H9 (cell line): ENCODE data around the gene DEFB125. TPM values are rescaled to one million over a fixed set of nuclear protein-coding genes. Genes with fewer than 3 reads are reported as not detected.

Experiments
- DNase-seq: peaks from one replicate; pipeline ENCODE4 v3.0.0-alpha.2; 2017
- H2AFZ ChIP-seq: one replicate; pipeline ENCODE4 v1.6.1; 2013; ENCODE audit warnings: mild to moderate bottlenecking, low read length, control low read depth, moderate library complexity
- H2AK5ac ChIP-seq: 2 replicates; pipeline ENCODE4 v1.6.1; 2013; ENCODE audit warnings: low read length, control low read depth, mixed read lengths; ENCODE audit not compliant: insufficient read length
- H2BK120ac ChIP-seq: one replicate; pipeline ENCODE4 v1.6.1; 2013; ENCODE audit warnings: low read depth, mild to moderate bottlenecking, low read length, control low read depth, inconsistent platforms; ENCODE audit not compliant: poor library complexity, severe bottlenecking
- H2BK12ac ChIP-seq: 2 replicates; pipeline ENCODE4 v1.6.1; 2013; ENCODE audit warnings: low read length, control low read depth, mixed read lengths, low read depth; ENCODE audit not compliant: insufficient read length
- H2BK15ac ChIP-seq: 2 replicates; pipeline ENCODE4 v1.6.1; 2013; ENCODE audit warnings: low read depth, low read length, control low read depth
- H2BK20ac ChIP-seq: one replicate; pipeline ENCODE4 v1.6.1; 2013; ENCODE audit warnings: low read depth, mild to moderate bottlenecking, low read length, control low read depth, inconsistent platforms; ENCODE audit not compliant: poor library complexity, severe bottlenecking
- H2BK5ac ChIP-seq: 2 replicates; pipeline ENCODE4 v1.6.1; 2013; ENCODE audit warnings: low read length, control low read depth, mixed read lengths; ENCODE audit not compliant: insufficient read length
- H3K14ac ChIP-seq: 2 replicates; pipeline ENCODE4 v1.6.1; 2013; ENCODE audit warnings: low read length, control low read depth; ENCODE audit not compliant: insufficient read depth
- H3K18ac ChIP-seq: 2 replicates; pipeline ENCODE4 v1.6.1; 2013; ENCODE audit warnings: low read depth, mild to moderate bottlenecking, mixed read lengths, low read length, control low read depth; ENCODE audit not compliant: insufficient read length
- H3K23ac ChIP-seq: 2 replicates; pipeline ENCODE4 v1.6.1; 2013; ENCODE audit warnings: low read length, control low read depth, mixed read lengths, low read depth; ENCODE audit not compliant: insufficient read length
- H3K23me2 ChIP-seq: 2 replicates; pipeline ENCODE4 v1.6.1; 2013; ENCODE audit warnings: low read depth, mild to moderate bottlenecking, mixed read lengths, low read length, control low read depth; ENCODE audit not compliant: insufficient read length, poor library complexity, severe bottlenecking
- H3K27ac ChIP-seq: 2 replicates; pipeline ENCODE4 v1.5.1; 2013; ENCODE audit warnings: low read length, control low read depth, mixed read lengths, low read depth; ENCODE audit not compliant: insufficient read length
- H3K27me3 ChIP-seq: 2 replicates; pipeline ENCODE4 v1.6.1; 2013; ENCODE audit warnings: low read length, control low read depth, inconsistent platforms; ENCODE audit not compliant: insufficient read depth
- H3K4ac ChIP-seq: 2 replicates; pipeline ENCODE4 v1.6.1; 2013; ENCODE audit warnings: low read depth, mild to moderate bottlenecking, control low read depth, inconsistent platforms, low read length, moderate library complexity
- H3K4me1 ChIP-seq: 2 replicates; pipeline ENCODE4 v1.6.1; 2013; ENCODE audit warnings: low read length, control low read depth, inconsistent platforms; ENCODE audit not compliant: insufficient read depth
- H3K4me2 ChIP-seq: 2 replicates; pipeline ENCODE4 v1.6.1; 2013; ENCODE audit warnings: low read length, control low read depth, mixed read lengths; ENCODE audit not compliant: insufficient read length, insufficient read depth
- H3K56ac ChIP-seq: 2 replicates; pipeline ENCODE4 v1.6.1; 2013; ENCODE audit warnings: low read depth, mild to moderate bottlenecking, mixed read lengths, low read length, control low read depth; ENCODE audit not compliant: insufficient read length
- H3K79me1 ChIP-seq: 2 replicates; pipeline ENCODE4 v1.6.1; 2013; ENCODE audit warnings: low read depth, mild to moderate bottlenecking, moderate library complexity, low read length, control low read depth, inconsistent platforms; ENCODE audit not compliant: insufficient read depth, poor library complexity, severe bottlenecking
- H3K79me2 ChIP-seq: 2 replicates; pipeline ENCODE4 v1.6.1; 2013; ENCODE audit warnings: low read length, control low read depth, inconsistent platforms; ENCODE audit not compliant: insufficient read depth
- H3K9ac ChIP-seq: 2 replicates; pipeline ENCODE4 v1.6.1; 2013; ENCODE audit warnings: low read length, control low read depth, mixed read lengths; ENCODE audit not compliant: insufficient read length; ENCODE audit errors: extremely low read depth
- H3K9me3 ChIP-seq: one replicate; pipeline ENCODE4 v1.6.1; 2013; ENCODE audit warnings: low read depth, low read length, inconsistent platforms; ENCODE audit not compliant: control insufficient read depth
- H3T11ph ChIP-seq: one replicate; pipeline ENCODE4 v1.6.1; 2013; ENCODE audit warnings: mild to moderate bottlenecking, low read length, control low read depth, inconsistent platforms
- H4K20me1 ChIP-seq: one replicate; pipeline ENCODE4 v1.6.1; 2013; ENCODE audit not compliant: control insufficient read depth, insufficient read length, insufficient read depth
- H4K5ac ChIP-seq: 2 replicates; pipeline ENCODE4 v1.6.1; 2013; ENCODE audit warnings: low read depth, mild to moderate bottlenecking, mixed read lengths, low read length, control low read depth; ENCODE audit not compliant: insufficient read length
- H4K8ac ChIP-seq: replicated peaks from 2 replicates; pipeline ENCODE4 v1.6.1; 2013; ENCODE audit warnings: low read length, control low read depth, mixed read lengths, low read depth; ENCODE audit not compliant: insufficient read length
- H4K91ac ChIP-seq: 2 replicates; pipeline ENCODE4 v1.6.1; 2013; ENCODE audit warnings: low read depth, mild to moderate bottlenecking, moderate library complexity, mixed read lengths, low read length, control low read depth; ENCODE audit not compliant: insufficient read length
- H3K27ac Mint-ChIP-seq, 3 experiments: 2 replicates in 2 of 3; 3 replicates in 1 of 3; pipeline ENCODE4 v1.8.0; 2020 to 2021; ENCODE audit warnings: mixed read lengths in 3 of 3, mild to moderate bottlenecking in 1 of 3, moderate library complexity in 1 of 3
- H3K27me3 Mint-ChIP-seq: 2 replicates; pipeline ENCODE4 v1.8.0; 2021; ENCODE audit warnings: low read depth, mild to moderate bottlenecking, moderate library complexity, mixed read lengths
- H3K36me3 Mint-ChIP-seq, 3 experiments: 2 replicates in 2 of 3; 3 replicates in 1 of 3; pipeline ENCODE4 v1.8.0; 2020 to 2021; ENCODE audit warnings: low read depth in 3 of 3, mixed read lengths in 3 of 3; ENCODE audit not compliant: insufficient read depth in 1 of 3
- H3K4me1 Mint-ChIP-seq, 2 experiments: 2 replicates each; pipeline ENCODE4 v1.8.0; 2020; ENCODE audit warnings: mixed read lengths in 2 of 2
- H3K4me3 Mint-ChIP-seq, 2 experiments: 2 replicates in 1 of 2; 3 replicates in 1 of 2; pipeline ENCODE4 v1.8.0; 2020 to 2021; ENCODE audit warnings: mild to moderate bottlenecking in 2 of 2, mixed read lengths in 2 of 2, moderate library complexity in 1 of 2
- H3K9me3 Mint-ChIP-seq, 2 experiments: 2 replicates in 1 of 2; 3 replicates in 1 of 2; pipeline ENCODE4 v1.8.0; 2020; ENCODE audit warnings: mild to moderate bottlenecking in 2 of 2, mixed read lengths in 2 of 2, moderate library complexity in 1 of 2
- WGBS: extraction: QIAGEN DNeasy Blood & Tissue Kit; methylation state at CpG from one replicate; pipeline ENCODE4 v1.1.7; 2013; ENCODE audit warnings: missing lambda C conversion rate, low lambda C conversion rate, mixed read lengths; ENCODE audit not compliant: insufficient read length; ENCODE audit errors: extremely low coverage; 5-methylcytosine and 5-hydroxymethylcytosine counted together
- total RNA-seq: library from RNA; stranded (reverse); gene quantifications from 2 replicates; pipeline ENCODE4 v1.2.1, GENCODE V29; 2021
- TF ChIP-seq, protein P1 (sequence below): fragments of 200-600 bp; sonication (generic); conservative IDR thresholded peaks from 3 replicates; pipeline ENCODE4 v1.8.0; 2021; ENCODE audit warnings: antibody characterized with exemption, mild to moderate bottlenecking

Gene DEFB125
- total RNA-seq, 1 experiment from 2014 or later, result not detected

DNA sequence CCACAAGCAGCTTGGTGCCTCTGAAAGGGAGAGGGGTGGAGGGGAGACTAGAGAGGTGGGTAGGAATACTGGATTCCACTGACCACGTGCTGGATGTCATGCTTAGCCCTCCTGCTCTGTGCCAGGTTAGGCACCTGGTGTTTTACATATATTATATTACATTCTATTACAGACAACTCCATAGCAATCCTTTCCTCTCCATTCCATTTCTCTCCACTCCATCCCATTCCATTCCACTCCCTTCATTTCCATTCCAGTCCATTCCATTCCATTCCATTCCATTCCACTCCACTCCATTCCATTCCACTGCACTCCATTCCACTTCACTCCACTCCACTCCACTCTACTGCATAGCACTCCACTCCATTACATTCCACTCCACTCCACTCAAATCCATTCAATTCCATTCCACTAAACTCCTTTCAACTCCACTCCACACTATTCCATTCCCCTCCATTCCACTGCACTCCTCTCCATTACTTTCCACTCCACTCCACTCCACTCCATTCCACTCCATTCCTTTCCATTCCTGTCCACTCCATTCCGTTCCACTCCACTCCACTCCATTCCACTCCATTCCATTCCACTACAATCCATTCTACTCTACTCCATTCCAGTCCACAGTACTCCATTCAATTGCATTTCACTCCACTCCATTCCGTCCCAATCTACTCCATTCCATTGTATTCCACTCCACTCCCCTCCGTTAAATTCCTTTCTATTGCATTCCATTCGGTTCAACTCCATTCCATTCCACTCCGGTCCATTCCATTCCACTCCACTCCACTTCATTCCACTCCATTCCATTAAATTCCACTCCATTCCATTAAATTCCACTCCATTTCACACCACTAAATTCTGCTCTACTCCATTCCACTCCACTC lies 27.2 kb upstream of the DEFB125 start:
- Mint-ChIP-seq H3K9me3 (no peaks in the 10 kb centered on the region), H3K36me3 (no peaks in the 10 kb centered on the region), H3K4me1 (no peaks in the 10 kb centered on the region), H3K27ac (no peak overlapping the region), H3K4me3 (no peak overlapping the region), H3K27me3 (no peaks in the 10 kb centered on the region)
- Histone ChIP-seq H3K4ac (no peak overlapping the region), H3K14ac (no peak overlapping the region), H3K27ac (no peak overlapping the region), H3K18ac (no peak overlapping the region), H2BK20ac (no peak overlapping the region), H3K9ac (no peak overlapping the region), H3K79me2 (no peaks in the 10 kb centered on the region), H3K56ac (no peak overlapping the region), H4K8ac (no peak overlapping the region), H4K20me1 (no peaks in the 10 kb centered on the region), H3K27me3 (no peaks in the 10 kb centered on the region), H2BK5ac (no peak overlapping the region), H2AK5ac (no peak overlapping the region), H3K9me3 (peaks cover 51% of the 10 kb centered on the region), H3K4me1 (no peaks in the 10 kb centered on the region), H3K4me2 (no peak overlapping the region), H3K23ac (no peak overlapping the region), H2BK15ac (no peak overlapping the region), H2BK120ac (no peak overlapping the region), H3T11ph (no peak overlapping the region), H2AFZ (no peak overlapping the region), H3K79me1 (no peaks in the 10 kb centered on the region), H3K23me2 (no peaks in the 10 kb centered on the region), H4K91ac (no peak overlapping the region), H2BK12ac (no peak overlapping the region), H4K5ac (no peak overlapping the region)
- no peak for DNase-seq
- 100% methylated on average over 2 of the region's 6 CpGs for WGBS
- TF ChIP-seq, protein P1, sequence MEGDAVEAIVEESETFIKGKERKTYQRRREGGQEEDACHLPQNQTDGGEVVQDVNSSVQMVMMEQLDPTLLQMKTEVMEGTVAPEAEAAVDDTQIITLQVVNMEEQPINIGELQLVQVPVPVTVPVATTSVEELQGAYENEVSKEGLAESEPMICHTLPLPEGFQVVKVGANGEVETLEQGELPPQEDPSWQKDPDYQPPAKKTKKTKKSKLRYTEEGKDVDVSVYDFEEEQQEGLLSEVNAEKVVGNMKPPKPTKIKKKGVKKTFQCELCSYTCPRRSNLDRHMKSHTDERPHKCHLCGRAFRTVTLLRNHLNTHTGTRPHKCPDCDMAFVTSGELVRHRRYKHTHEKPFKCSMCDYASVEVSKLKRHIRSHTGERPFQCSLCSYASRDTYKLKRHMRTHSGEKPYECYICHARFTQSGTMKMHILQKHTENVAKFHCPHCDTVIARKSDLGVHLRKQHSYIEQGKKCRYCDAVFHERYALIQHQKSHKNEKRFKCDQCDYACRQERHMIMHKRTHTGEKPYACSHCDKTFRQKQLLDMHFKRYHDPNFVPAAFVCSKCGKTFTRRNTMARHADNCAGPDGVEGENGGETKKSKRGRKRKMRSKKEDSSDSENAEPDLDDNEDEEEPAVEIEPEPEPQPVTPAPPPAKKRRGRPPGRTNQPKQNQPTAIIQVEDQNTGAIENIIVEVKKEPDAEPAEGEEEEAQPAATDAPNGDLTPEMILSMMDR, result no peak
